H1 (cell line): Measurements from ENCODE around the gene CHD2. TPM values are rescaled to one million over a fixed set of nuclear protein-coding genes. Genes with fewer than 3 reads are reported as not detected.

Source experiments
- CTCF ChIA-PET: fragments of 300-600 bp; sonication (Branson Sonifier 250); formaldehyde crosslinking; loops from one replicate; lab custom pipeline; 2021; ENCODE audit not compliant: partially characterized antibody; lab: Charles Lee
- POLR2A ChIA-PET: fragments of 300-600 bp; sonication (Branson Sonifier 250); formaldehyde crosslinking; loops from one replicate; lab custom pipeline; 2021; ENCODE audit warnings: inconsistent platforms; ENCODE audit not compliant: partially characterized antibody; lab: Charles Lee
- DNase-seq, 2 experiments: peaks; one replicate each; pipeline versions ENCODE4 v3.0.0 to v3.0.0-alpha.2; 2010 to 2022; ENCODE audit warnings: low spot score in 2 of 2, low read depth in 1 of 2, mixed read lengths in 1 of 2
- FAIRE-seq: peaks from 2 replicates; lab custom pipeline; 2011; peaks lifted over from hg19 to GRCh38; lab: Jason Lieb, UNC
- H2AFZ ChIP-seq: 2 replicates; pipeline ENCODE4 v1.8.1; 2012; ENCODE audit warnings: low read length, inconsistent platforms
- H2AK5ac ChIP-seq: 2 replicates; pipeline ENCODE4 v1.6.1; 2013; ENCODE audit warnings: low read depth, low read length
- H2BK120ac ChIP-seq: replicated peaks from 2 replicates; pipeline ENCODE3; 2013; ENCODE audit warnings: low read depth, low read length, inconsistent platforms
- H2BK12ac ChIP-seq: 2 replicates; pipeline ENCODE4 v1.6.1; 2013; ENCODE audit warnings: low read depth, low read length
- H2BK15ac ChIP-seq: 2 replicates; pipeline ENCODE4 v1.6.1; 2013; ENCODE audit warnings: low read length
- H2BK20ac ChIP-seq: 2 replicates; pipeline ENCODE4 v1.6.1; 2013; ENCODE audit warnings: low read length
- H2BK5ac ChIP-seq: 2 replicates; pipeline ENCODE4 v1.6.1; 2013; ENCODE audit warnings: low read depth, low read length
- H3K14ac ChIP-seq: 2 replicates; pipeline ENCODE4 v1.6.1; 2013; ENCODE audit warnings: inconsistent platforms; ENCODE audit not compliant: insufficient read length
- H3K18ac ChIP-seq: 2 replicates; pipeline ENCODE4 v1.6.1; 2013; ENCODE audit warnings: low read length; ENCODE audit errors: extremely low read depth
- H3K23ac ChIP-seq: 2 replicates; pipeline ENCODE4 v1.6.1; 2013; ENCODE audit warnings: inconsistent platforms; ENCODE audit not compliant: insufficient read length
- H3K23me2 ChIP-seq: 2 replicates; pipeline ENCODE4 v1.6.1; 2013; ENCODE audit warnings: low read depth, low read length
- H3K27ac ChIP-seq: 2 replicates; pipeline ENCODE4 v1.6.1; 2011; ENCODE audit warnings: low read depth, low read length, inconsistent platforms
- H3K27me3 ChIP-seq, 4 experiments: replicated peaks in 1 of 4; 1 replicate in 1 of 4; 2 replicates in 3 of 4; pipeline versions ENCODE4 v1.6.1 to v1.8.1; 2011 to 2013; ENCODE audit warnings: low read length in 3 of 4, mild to moderate bottlenecking in 3 of 4, inconsistent platforms in 2 of 4, mixed read lengths in 2 of 4, moderate library complexity in 1 of 4; ENCODE audit not compliant: control insufficient read depth in 3 of 4, insufficient read depth in 3 of 4; ENCODE audit errors: extremely low read depth in 1 of 4
- H3K36me3 ChIP-seq, 4 experiments: 2 replicates each; pipeline versions ENCODE4 v1.6.1 to v1.8.1; 2011 to 2013; ENCODE audit warnings: mild to moderate bottlenecking in 4 of 4, low read length in 3 of 4, moderate library complexity in 2 of 4, control low read depth in 1 of 4, inconsistent platforms in 1 of 4; ENCODE audit not compliant: insufficient read depth in 4 of 4, control insufficient read depth in 2 of 4
- H3K4ac ChIP-seq: replicated peaks from 2 replicates; pipeline ENCODE3; 2013; ENCODE audit warnings: low read length, low read depth, mixed read lengths, inconsistent platforms; ENCODE audit not compliant: insufficient read length
- H3K4me1 ChIP-seq, 4 experiments: replicated peaks in 1 of 4; 1 replicate in 1 of 4; 2 replicates in 3 of 4; pipeline versions ENCODE4 v1.6.1 to v1.8.1; 2011 to 2013; ENCODE audit warnings: low read length in 3 of 4, inconsistent platforms in 2 of 4, mixed read lengths in 1 of 4; ENCODE audit not compliant: insufficient read depth in 4 of 4, control insufficient read depth in 3 of 4
- H3K4me2 ChIP-seq, 2 experiments: 2 replicates each; pipeline versions ENCODE4 v1.6.1 to v1.8.1; 2011 to 2013; ENCODE audit warnings: low read depth in 2 of 2, low read length in 2 of 2, control low read depth in 1 of 2, inconsistent platforms in 1 of 2, mild to moderate bottlenecking in 1 of 2; ENCODE audit not compliant: insufficient read depth in 1 of 2
- H3K4me3 ChIP-seq, 4 experiments: fragments of 200-600, 300-600 bp in 1 of 4; sonication (generic), shearing (Covaris generic), sonication (Bioruptor Twin) in 1 of 4; 2 replicates each; pipeline versions ENCODE4 v1.5.1 to v1.8.1; 2011 to 2016; ENCODE audit warnings: low read length in 4 of 4, low read depth in 3 of 4, control low read depth in 2 of 4, inconsistent platforms in 2 of 4, mild to moderate bottlenecking in 2 of 4, mixed read lengths in 1 of 4, moderate library complexity in 1 of 4; ENCODE audit not compliant: insufficient read depth in 2 of 4; ENCODE audit errors: extremely low read depth in 1 of 4
- H3K56ac ChIP-seq: replicated peaks from 2 replicates; pipeline ENCODE3; 2013; ENCODE audit warnings: low read depth, mild to moderate bottlenecking, mixed read lengths, low read length, inconsistent platforms; ENCODE audit not compliant: insufficient read length
- H3K79me1 ChIP-seq: 2 replicates; pipeline ENCODE4 v1.6.1; 2013; ENCODE audit warnings: low read depth, low read length, control low read depth
- H3K79me2 ChIP-seq, 2 experiments: 2 replicates each; pipeline versions ENCODE4 v1.6.1 to v1.8.1; 2012 to 2013; ENCODE audit warnings: low read length in 2 of 2, mild to moderate bottlenecking in 2 of 2, inconsistent platforms in 1 of 2; ENCODE audit not compliant: insufficient read depth in 2 of 2, control insufficient read depth in 1 of 2
- H3K9ac ChIP-seq, 4 experiments: replicated peaks in 1 of 4; 1 replicate in 1 of 4; 2 replicates in 3 of 4; pipeline versions ENCODE4 v1.6.1 to v1.8.1; 2011 to 2013; ENCODE audit warnings: low read depth in 3 of 4, low read length in 3 of 4, control low read depth in 2 of 4, mild to moderate bottlenecking in 2 of 4, moderate library complexity in 2 of 4, inconsistent platforms in 1 of 4; ENCODE audit errors: extremely low read depth in 1 of 4
- H3K9me3 ChIP-seq, 2 experiments: 2 replicates each; pipeline versions ENCODE4 v1.6.1 to v1.8.1; 2012 to 2013; ENCODE audit warnings: mild to moderate bottlenecking in 2 of 2, moderate library complexity in 2 of 2, control low read depth in 1 of 2, inconsistent platforms in 1 of 2, low read depth in 1 of 2, low read length in 1 of 2, mixed read lengths in 1 of 2; ENCODE audit not compliant: insufficient read depth in 2 of 2
- H4K20me1 ChIP-seq, 2 experiments: replicated peaks in 1 of 2; 2 replicates each; pipeline versions ENCODE3 to v1.8.1; 2011 to 2013; ENCODE audit warnings: inconsistent platforms in 2 of 2, low read length in 2 of 2, mild to moderate bottlenecking in 1 of 2; ENCODE audit not compliant: insufficient read depth in 2 of 2, control insufficient read depth in 1 of 2
- H4K5ac ChIP-seq: 2 replicates; pipeline ENCODE4 v1.6.1; 2013; ENCODE audit warnings: low read length, low read depth, mixed read lengths, inconsistent platforms; ENCODE audit not compliant: insufficient read length
- H4K8ac ChIP-seq: 2 replicates; pipeline ENCODE4 v1.8.0; 2013; ENCODE audit warnings: mild to moderate bottlenecking, moderate library complexity, low read length, inconsistent platforms; ENCODE audit not compliant: insufficient read depth; ENCODE audit errors: extremely low read depth
- H4K91ac ChIP-seq: replicated peaks from 2 replicates; pipeline ENCODE3; 2013; ENCODE audit warnings: low read length, mixed read lengths, inconsistent platforms; ENCODE audit not compliant: insufficient read length
- BACH1 ChIP-seq: IDR thresholded peaks from 2 replicates; pipeline ENCODE4 v1.6.1; 2012; ENCODE audit warnings: low read length, improper control_type of control experiment
- BRCA1 ChIP-seq: IDR thresholded peaks from 2 replicates; pipeline ENCODE4 v1.6.1; 2012; ENCODE audit warnings: low read depth, low read length, improper control_type of control experiment
- CHD1 ChIP-seq: IDR thresholded peaks from 2 replicates; pipeline ENCODE4 v1.6.1; 2012; ENCODE audit warnings: low read depth, low read length, improper control_type of control experiment
- CREB1 ChIP-seq: IDR thresholded peaks from 2 replicates; pipeline ENCODE4 v1.6.1; 2012; ENCODE audit warnings: inconsistent platforms
- EGR1 ChIP-seq: IDR thresholded peaks from 2 replicates; pipeline ENCODE4 v1.6.1; 2011; ENCODE audit warnings: low read depth, low read length, borderline replicate concordance
- RBBP5 ChIP-seq: IDR thresholded peaks from 2 replicates; pipeline ENCODE4 v1.7.1; 2012; ENCODE audit warnings: low read depth, mild to moderate bottlenecking, inconsistent platforms, low read length, moderate library complexity, borderline replicate concordance
- SIX5 ChIP-seq: IDR thresholded peaks from 2 replicates; pipeline ENCODE4 v1.6.1; 2011; ENCODE audit warnings: mild to moderate bottlenecking, low read depth, low read length
- SP4 ChIP-seq: IDR thresholded peaks from 2 replicates; pipeline ENCODE4 v1.6.1; 2012; ENCODE audit warnings: low read length, inconsistent platforms
- SUZ12 ChIP-seq: fragments of 200-600 bp; sonication (generic); IDR thresholded peaks from 2 replicates; pipeline ENCODE4 v1.6.1; 2012; ENCODE audit warnings: mild to moderate bottlenecking, inconsistent platforms, low read length, moderate library complexity, mixed read lengths
- YY1 ChIP-seq: IDR thresholded peaks from 2 replicates; pipeline ENCODE4 v1.6.1; 2011; ENCODE audit warnings: low read depth, mild to moderate bottlenecking, low read length
- WGBS, 2 experiments: shearing (Covaris generic) in 1 of 2; methylation state at CpG; one replicate each; pipeline versions ENCODE4 v1.1.6 to v1.1.7; 2013 to 2015; ENCODE audit warnings: low lambda C conversion rate in 2 of 2, mixed read lengths in 2 of 2, inconsistent platforms in 1 of 2, low coverage in 1 of 2, missing lambda C conversion rate in 1 of 2; ENCODE audit not compliant: insufficient replicate concordance in 2 of 2, insufficient coverage in 1 of 2, insufficient read length in 1 of 2; ENCODE audit errors: extremely low coverage in 1 of 2, missing lambda C conversion rate in 1 of 2; 5-methylcytosine and 5-hydroxymethylcytosine counted together
- polyA plus RNA-seq, 7 experiments: library from polyadenylated mRNA; depleted of rRNA in 3 of 7; stranded (reverse) in 5 of 7; unstranded in 2 of 7; fragments of >200 nt in 5 of 7; fragments of 200-250 nt in 2 of 7; gene quantifications; 1 replicate in 5 of 7; 2 replicates in 1 of 7; 4 replicates in 1 of 7; pipeline versions ENCODE4 v1.2.1 to v1.2.3, GENCODE V29; 2011 to 2013; ENCODE audit warnings: missing spikeins in 2 of 7, mixed read lengths in 2 of 7
- total RNA-seq: library from RNA; stranded (reverse); fragmentation: NEBNext Ultra II Directional; extraction: Animal tissue kit (Norgen Biotek cat#: 25700); gene quantifications from 2 replicates; pipeline ENCODE4 v1.2.1, GENCODE V29; 2021
- TF ChIP-seq, protein P1 (sequence below): IDR thresholded peaks from 2 replicates; pipeline ENCODE4 v1.6.1; 2011; ENCODE audit warnings: low read depth, mild to moderate bottlenecking, low read length; ENCODE audit not compliant: insufficient read depth

CHD2 gene
- total and polyA plus RNA-seq, 2 of the 8 experiments (the other 6 are each of a cell fraction or from before 2014, with no cell fraction given) = 28.8 to 70.0 TPM

DNA sequence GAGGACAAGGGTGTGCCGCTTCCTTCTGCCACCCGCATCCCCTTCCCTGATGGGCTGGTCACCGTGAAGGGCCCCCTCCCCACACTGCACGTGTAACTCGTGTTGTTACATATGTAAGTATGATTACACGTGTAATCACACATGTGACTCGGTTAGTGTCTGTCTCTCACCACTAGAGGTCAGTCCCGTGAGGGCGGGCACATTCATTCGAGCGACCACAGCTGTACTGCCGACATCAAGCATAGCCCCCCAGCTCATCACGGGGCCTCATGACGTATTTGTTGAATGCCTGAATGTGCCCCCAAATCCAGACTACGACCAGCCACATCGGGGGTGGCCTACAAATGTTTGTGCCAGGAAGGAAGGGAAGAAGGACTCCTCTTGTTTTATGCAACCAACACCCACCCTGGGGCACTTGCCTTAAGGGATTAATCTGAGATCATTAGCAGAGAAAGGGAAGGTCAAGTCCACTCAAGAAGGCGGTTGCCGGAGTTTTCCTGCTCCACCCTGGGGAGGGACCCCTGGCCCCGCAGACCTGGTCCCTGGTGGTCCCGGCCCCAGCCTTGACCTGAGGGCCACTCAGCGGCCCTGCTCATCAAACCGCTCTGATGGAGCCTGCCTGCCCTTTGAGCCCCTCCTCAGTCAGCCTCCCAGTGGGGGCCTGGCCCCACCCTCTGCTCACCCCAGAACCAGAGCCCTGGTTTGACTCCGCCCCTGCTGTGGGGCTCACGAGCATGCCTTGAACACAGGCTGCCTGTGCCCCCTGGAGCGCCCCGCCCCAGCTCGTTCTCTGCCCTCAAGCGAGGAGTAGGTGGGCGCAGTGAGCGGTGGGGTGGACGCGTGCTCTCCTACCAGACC is 136.1 kb downstream of the CHD2 start:
- DNase-seq (peak in 1 of 2 experiments; percentile 67), FAIRE-seq (no peak)
- H2BK15ac ChIP-seq = peak overlapping the region; percentile 99; the same call in 1 of the 2 replicates
- POLR2A ChIA-PET = interaction anchor here (0.6 to 1.1 kb wide), 2 partner anchors 34 to 104 kb away, joined by 3 read pairs; no protein-coding TSS in a partner anchor
- no peak overlapping the region for H2BK20ac ChIP-seq
- H3K9me3 ChIP-seq = no peaks in the 10 kb centered on the region
- no peaks in the 10 kb centered on the region for H4K20me1 ChIP-seq
- H3K36me3 ChIP-seq = no peaks in the 10 kb centered on the region
- H3K56ac ChIP-seq = no peak overlapping the region
- WGBS, 2 experiments = 81% methylated on average over 32 of the region's 32 CpGs; no CpG with 5 or more reads in 1 of the 2 experiments
- H3K4me1 ChIP-seq = no peaks in the 10 kb centered on the region; a peak in 2 of 7 replicates
- 0 out of 2 replicates have a peak overlapping the region, but pooled peaks have one; percentile 39 for H2BK12ac ChIP-seq
- H3K27me3 ChIP-seq = peaks cover 0 to 2% (median 0%) of the 10 kb centered on the region in 4 experiments; a peak in 1 of 7 replicates
- no peak overlapping the region for H4K8ac ChIP-seq
- H4K91ac ChIP-seq = peak overlapping the region; percentile 76
- CTCF ChIA-PET = interaction anchor here (0.6 to 8.6 kb wide), 32 partner anchors 7 to 1097 kb away, joined by 3 to 77 read pairs (median 4); partner anchors contain the start of gene RGMA
- no peak overlapping the region for H3K14ac ChIP-seq
- H3K79me1 ChIP-seq = no peaks in the 10 kb centered on the region
- no peaks in the 10 kb centered on the region for H3K23me2 ChIP-seq
- no peak overlapping the region; the same call in 1 of the 2 replicates for H3K18ac ChIP-seq
- H3K27ac ChIP-seq = no peak overlapping the region
- peak overlapping the region; percentile 44; the same call in 1 of the 2 replicates for H2BK5ac ChIP-seq
- H3K79me2 ChIP-seq = no peaks in the 10 kb centered on the region
- H3K4ac ChIP-seq = peak overlapping the region; percentile 89
- no peak overlapping the region for H3K9ac ChIP-seq
- H3K4me2 ChIP-seq = no peak overlapping the region
- no peak overlapping the region for H3K4me3 ChIP-seq
- H2AFZ ChIP-seq = no peak overlapping the region
- no peak overlapping the region for H2BK120ac ChIP-seq
- no peak overlapping the region for H3K23ac ChIP-seq
- no peak overlapping the region for H2AK5ac ChIP-seq
- no peak overlapping the region for H4K5ac ChIP-seq
- TF ChIP-seq SUZ12 (no peak), EGR1 (no peak), CHD1 (no peak), SIX5 (no peak), CREB1 (0 out of 2 replicates have a peak, but pooled peaks have one; percentile 9), RBBP5 (no peak), BRCA1 (no peak), SP4 (no peak), YY1 (no peak), BACH1 (no peak)
- TF ChIP-seq, protein P1, sequence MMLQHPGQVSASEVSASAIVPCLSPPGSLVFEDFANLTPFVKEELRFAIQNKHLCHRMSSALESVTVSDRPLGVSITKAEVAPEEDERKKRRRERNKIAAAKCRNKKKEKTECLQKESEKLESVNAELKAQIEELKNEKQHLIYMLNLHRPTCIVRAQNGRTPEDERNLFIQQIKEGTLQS = 0 out of 2 replicates have a peak, but pooled peaks have one; percentile 17
